CD14-positive monocyte (primary cell): Measurements from ENCODE around the gene BRIP1. TPM values are rescaled to one million over a fixed set of nuclear protein-coding genes. Genes with fewer than 3 reads are reported as not detected.
"Not testable (repeated sequence)": the region's sequence is repeated elsewhere in the genome, so short reads cannot be mapped to it uniquely, and the experiment has no call there.

Experiments used
- DNase-seq, 3 donors: peaks; one replicate each; pipeline ENCODE4 v3.0.0-alpha.2; 2011 to 2022
- H2AFZ ChIP-seq: 2 replicates; pipeline ENCODE4 v1.6.0; 2012; ENCODE audit warnings: mild to moderate bottlenecking, low read depth, low read length, inconsistent platforms; ENCODE audit not compliant: insufficient read depth, poor library complexity, severe bottlenecking
- H3K27ac ChIP-seq, 2 donors: 1 replicate in 1 of 2; 2 replicates in 1 of 2; pipeline ENCODE4 v1.5.1; 2012 to 2013; ENCODE audit warnings: low read length in 2 of 2, control low read depth in 1 of 2, inconsistent platforms in 1 of 2, low read depth in 1 of 2, mild to moderate bottlenecking in 1 of 2
- H3K27me3 ChIP-seq, 2 donors: one replicate each; pipeline versions ENCODE4 v1.6.0 to v1.6.1; 2011 to 2013; ENCODE audit warnings: low read length in 2 of 2; ENCODE audit not compliant: control insufficient read depth in 2 of 2, insufficient read depth in 2 of 2
- H3K36me3 ChIP-seq, 2 donors: replicated peaks in 1 of 2; 1 replicate in 1 of 2; 2 replicates in 1 of 2; pipeline versions ENCODE4 v1.5.1 to v1.6.1; 2012 to 2013; ENCODE audit warnings: low read length in 2 of 2, control low read depth in 1 of 2, inconsistent platforms in 1 of 2, mild to moderate bottlenecking in 1 of 2; ENCODE audit not compliant: insufficient read depth in 2 of 2, control insufficient read depth in 1 of 2
- H3K4me1 ChIP-seq, 2 donors: 1 replicate in 1 of 2; 2 replicates in 1 of 2; pipeline versions ENCODE4 v1.5.1 to v1.6.1; 2012 to 2013; ENCODE audit warnings: low read length in 2 of 2, control low read depth in 1 of 2, inconsistent platforms in 1 of 2, mild to moderate bottlenecking in 1 of 2, moderate library complexity in 1 of 2; ENCODE audit not compliant: insufficient read depth in 2 of 2, control insufficient read depth in 1 of 2
- H3K4me2 ChIP-seq: replicated peaks from 2 replicates; pipeline ENCODE3; 2012; ENCODE audit warnings: low read length, moderate library complexity, mild to moderate bottlenecking; ENCODE audit not compliant: poor library complexity, severe bottlenecking; ENCODE audit errors: extremely low read depth
- H3K4me3 ChIP-seq, 3 experiments: fragments of 200-600 bp in 1 of 3; sonication (generic) in 1 of 3; replicated peaks in 1 of 3; 1 replicate in 2 of 3; 2 replicates in 1 of 3; pipeline ENCODE4 v1.5.1; 2011 to 2013; ENCODE audit warnings: low read length in 3 of 3, mild to moderate bottlenecking in 3 of 3, control low read depth in 2 of 3, low read depth in 2 of 3, inconsistent platforms in 1 of 3, moderate library complexity in 1 of 3
- H3K79me2 ChIP-seq: 2 replicates; pipeline ENCODE4 v1.6.0; 2012; ENCODE audit warnings: mild to moderate bottlenecking, control low read depth, inconsistent platforms, low read length, moderate library complexity; ENCODE audit not compliant: insufficient read depth
- H3K9ac ChIP-seq: 2 replicates; pipeline ENCODE4 v1.6.0; 2017; ENCODE audit warnings: low read length, mild to moderate bottlenecking; ENCODE audit not compliant: insufficient read depth, poor library complexity, severe bottlenecking
- H3K9me3 ChIP-seq, 2 donors: replicated peaks in 1 of 2; 1 replicate in 1 of 2; 2 replicates in 1 of 2; pipeline versions ENCODE4 v1.5.1 to v1.6.1; 2012 to 2013; ENCODE audit warnings: low read length in 2 of 2, control low read depth in 1 of 2; ENCODE audit not compliant: control insufficient read depth in 1 of 2, insufficient read depth in 1 of 2
- H4K20me1 ChIP-seq: 2 replicates; pipeline ENCODE4 v1.6.0; 2012; ENCODE audit warnings: mild to moderate bottlenecking, low read length, control low read depth, moderate library complexity; ENCODE audit not compliant: insufficient read depth
- H3K27ac Mint-ChIP-seq, 7 donors: one replicate each; pipeline ENCODE4 v1.8.0; 2020; ENCODE audit warnings: mild to moderate bottlenecking in 7 of 7, mixed read lengths in 7 of 7, moderate library complexity in 6 of 7, inconsistent platforms in 2 of 7
- H3K27me3 Mint-ChIP-seq, 3 donors: one replicate each; pipeline ENCODE4 v1.8.0; 2021 to 2022; ENCODE audit warnings: low read depth in 3 of 3, mild to moderate bottlenecking in 3 of 3, mixed read lengths in 3 of 3, moderate library complexity in 3 of 3, inconsistent platforms in 1 of 3
- H3K36me3 Mint-ChIP-seq, 2 donors: one replicate each; pipeline ENCODE4 v1.8.0; 2020; ENCODE audit warnings: mixed read lengths in 2 of 2, inconsistent platforms in 1 of 2, mild to moderate bottlenecking in 1 of 2
- H3K4me1 Mint-ChIP-seq: one replicate; pipeline ENCODE4 v1.8.0; 2020; ENCODE audit warnings: mild to moderate bottlenecking, mixed read lengths
- H3K4me3 Mint-ChIP-seq, 2 donors: one replicate each; pipeline ENCODE4 v1.8.0; 2020; ENCODE audit warnings: mild to moderate bottlenecking in 2 of 2, mixed read lengths in 2 of 2, moderate library complexity in 1 of 2
- H3K9me3 Mint-ChIP-seq, 7 donors: one replicate each; pipeline ENCODE4 v1.8.0; 2020 to 2022; ENCODE audit warnings: mixed read lengths in 7 of 7, mild to moderate bottlenecking in 6 of 7, moderate library complexity in 6 of 7, inconsistent platforms in 2 of 7
- WGBS: methylation state at CpG from one replicate; pipeline ENCODE4 v1.1.5; 2013; ENCODE audit warnings: missing lambda C conversion rate; ENCODE audit not compliant: insufficient coverage; 5-methylcytosine and 5-hydroxymethylcytosine counted together
- intact Hi-C, 2 donors: fragments of 100-400 bp; cut with micrococcal nuclease; formaldehyde crosslinking; loops; one replicate each; pipeline versions ENCODE4 v1.15.0 to v1.15.1; 2023
- polyA plus RNA-seq, 3 donors: library from polyadenylated mRNA; depleted of rRNA in 1 of 3; unstranded in 2 of 3; stranded (reverse) in 1 of 3; fragments of 300-500 nt in 2 of 3; fragments of >200 nt in 1 of 3; fragmentation: Illumina TruSeq in 2 of 3; gene quantifications; 1 replicate in 2 of 3; 2 replicates in 1 of 3; pipeline ENCODE4 v1.2.3, GENCODE V29; 2012 to 2021
- TF ChIP-seq, protein P1 (sequence below): fragments of 200-600 bp; IDR thresholded peaks from one replicate; pipeline ENCODE4 v1.8.0; 2022; ENCODE audit warnings: antibody characterized with exemption, mild to moderate bottlenecking

Gene BRIP1
- polyA plus RNA-seq, 3 donors = 0.11 to 0.12 TPM; not detected in 1

DNA sequence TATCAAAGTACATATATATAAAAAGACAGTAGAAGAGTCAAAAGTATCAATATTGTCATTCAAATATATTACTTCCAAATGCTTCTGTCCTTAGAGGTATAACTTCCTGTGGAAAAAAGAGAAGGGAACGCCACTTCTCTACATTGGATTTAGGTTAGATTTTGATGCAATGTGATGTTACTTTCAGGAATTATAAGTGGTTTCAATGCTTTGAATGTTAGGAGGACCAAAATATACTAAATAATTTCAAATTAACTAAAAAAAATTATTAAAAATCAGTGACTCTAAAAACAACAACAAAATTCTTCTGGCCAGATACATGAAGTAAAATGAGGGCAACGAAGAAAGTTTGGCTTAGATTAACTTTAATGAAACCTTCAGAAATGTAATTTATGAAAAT, 88.0 kb downstream of the BRIP1 start:
- Histone ChIP-seq H3K27ac (no peak overlapping the region), H3K9ac (no peak overlapping the region), H2AFZ (no peak overlapping the region), H3K4me1 (no peaks in the 10 kb centered on the region), H3K79me2 (no peaks in the 10 kb centered on the region), H4K20me1 (no peaks in the 10 kb centered on the region), H3K4me2 (no peak overlapping the region), H3K4me3 (no peak overlapping the region), H3K27me3 (no peaks in the 10 kb centered on the region), H3K36me3 (peaks cover 2 to 14% of the 10 kb centered on the region in 2 donors), H3K9me3 (peaks cover 5 to 13% of the 10 kb centered on the region in 2 donors)
- H3K27ac Mint-ChIP-seq = no peak overlapping the region
- DNase-seq = no peak
- peaks cover 27 to 43% of the 10 kb centered on the region in 2 donors for H3K36me3 Mint-ChIP-seq
- no peak overlapping the region for H3K4me3 Mint-ChIP-seq
- TF ChIP-seq, protein P1, sequence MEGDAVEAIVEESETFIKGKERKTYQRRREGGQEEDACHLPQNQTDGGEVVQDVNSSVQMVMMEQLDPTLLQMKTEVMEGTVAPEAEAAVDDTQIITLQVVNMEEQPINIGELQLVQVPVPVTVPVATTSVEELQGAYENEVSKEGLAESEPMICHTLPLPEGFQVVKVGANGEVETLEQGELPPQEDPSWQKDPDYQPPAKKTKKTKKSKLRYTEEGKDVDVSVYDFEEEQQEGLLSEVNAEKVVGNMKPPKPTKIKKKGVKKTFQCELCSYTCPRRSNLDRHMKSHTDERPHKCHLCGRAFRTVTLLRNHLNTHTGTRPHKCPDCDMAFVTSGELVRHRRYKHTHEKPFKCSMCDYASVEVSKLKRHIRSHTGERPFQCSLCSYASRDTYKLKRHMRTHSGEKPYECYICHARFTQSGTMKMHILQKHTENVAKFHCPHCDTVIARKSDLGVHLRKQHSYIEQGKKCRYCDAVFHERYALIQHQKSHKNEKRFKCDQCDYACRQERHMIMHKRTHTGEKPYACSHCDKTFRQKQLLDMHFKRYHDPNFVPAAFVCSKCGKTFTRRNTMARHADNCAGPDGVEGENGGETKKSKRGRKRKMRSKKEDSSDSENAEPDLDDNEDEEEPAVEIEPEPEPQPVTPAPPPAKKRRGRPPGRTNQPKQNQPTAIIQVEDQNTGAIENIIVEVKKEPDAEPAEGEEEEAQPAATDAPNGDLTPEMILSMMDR = no peak
- H3K27me3 Mint-ChIP-seq = no peaks in the 10 kb centered on the region
- intact Hi-C loops = no loop called here
- H3K4me1 Mint-ChIP-seq = no peaks in the 10 kb centered on the region
- no CpG with 5 or more reads among the region's 2 CpGs for WGBS
- peaks cover 10 to 22% (median 19%) of the 10 kb centered on the region in 7 donors for H3K9me3 Mint-ChIP-seq

DNA sequence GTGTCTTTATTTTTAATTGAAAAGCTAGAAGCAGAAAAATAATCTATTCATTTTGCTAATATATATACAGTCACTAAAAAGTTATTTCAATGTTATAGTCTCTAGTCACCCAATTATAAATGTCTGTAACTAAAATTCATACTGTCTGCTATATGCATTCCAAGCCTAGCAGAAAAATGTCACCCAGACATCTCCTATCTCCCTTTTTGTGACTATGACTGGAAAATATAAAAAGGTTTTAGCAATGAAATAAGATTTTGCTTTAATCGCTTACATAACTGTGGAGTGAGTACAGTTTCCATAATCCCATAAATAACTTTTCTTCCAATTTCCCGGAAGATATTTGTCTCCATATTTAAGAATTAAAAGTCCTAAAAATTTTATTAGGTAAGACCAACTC, 88.6 kb downstream of the BRIP1 start:
- no peak overlapping the region for H2AFZ ChIP-seq
- H4K20me1 ChIP-seq = no peaks in the 10 kb centered on the region
- no peaks in the 10 kb centered on the region for H3K27me3 ChIP-seq
- H3K27me3 Mint-ChIP-seq = no peaks in the 10 kb centered on the region
- no peaks in the 10 kb centered on the region for H3K4me1 Mint-ChIP-seq
- H3K36me3 ChIP-seq = peaks cover 2 to 19% of the 10 kb centered on the region in 2 donors
- intact Hi-C loops = no loop called here
- H3K27ac Mint-ChIP-seq = no peak overlapping the region
- peaks cover 5 to 13% of the 10 kb centered on the region in 2 donors for H3K9me3 ChIP-seq
- H3K9me3 Mint-ChIP-seq = peaks cover 10 to 22% (median 19%) of the 10 kb centered on the region in 7 donors
- H3K4me2 ChIP-seq = no peak overlapping the region
- TF ChIP-seq, protein P1 = no peak
- no peaks in the 10 kb centered on the region for H3K4me1 ChIP-seq
- DNase-seq = no peak
- no peak overlapping the region for H3K4me3 Mint-ChIP-seq
- H3K79me2 ChIP-seq = no peaks in the 10 kb centered on the region
- peaks cover 27 to 46% of the 10 kb centered on the region in 2 donors for H3K36me3 Mint-ChIP-seq
- H3K4me3 ChIP-seq = no peak overlapping the region
- no CpG with 5 or more reads among the region's 2 CpGs for WGBS
- no peak overlapping the region for H3K9ac ChIP-seq
- no peak overlapping the region for H3K27ac ChIP-seq

DNA sequence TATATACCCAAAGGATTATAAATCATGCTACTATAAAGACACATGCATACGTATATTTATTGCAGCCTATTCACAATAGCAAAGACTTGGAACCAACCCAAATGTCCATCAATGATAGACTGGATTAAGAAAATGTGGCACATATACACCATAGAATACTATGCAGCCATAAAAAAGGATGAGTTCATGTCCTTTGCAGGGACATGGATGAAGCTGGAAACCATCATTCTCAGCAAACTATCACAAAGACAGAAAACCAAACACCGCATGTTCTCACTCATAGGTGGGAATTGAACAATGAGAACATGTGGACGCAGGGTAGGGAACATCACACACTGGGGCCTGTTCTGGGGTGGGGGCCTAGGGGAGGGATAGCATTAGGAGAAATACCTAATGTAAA, 89.2 kb downstream of the BRIP1 start:
- H3K27me3 Mint-ChIP-seq, H3K4me3 ChIP-seq, H2AFZ ChIP-seq, DNase-seq, H3K9ac ChIP-seq, H3K4me1 Mint-ChIP-seq, H3K4me3 Mint-ChIP-seq, H3K4me2 ChIP-seq, H3K27ac ChIP-seq, intact Hi-C loops, H3K27ac Mint-ChIP-seq, H3K27me3 ChIP-seq, H3K4me1 ChIP-seq, H4K20me1 ChIP-seq, H3K79me2 ChIP-seq: not testable (repeated sequence)
- Histone ChIP-seq H3K9me3 (peaks cover 5 to 13% of the 10 kb centered on the region in 2 donors), H3K36me3 (peaks cover 2 to 22% of the 10 kb centered on the region in 2 donors)
- Mint-ChIP-seq H3K9me3 (peaks cover 10 to 22% (median 19%) of the 10 kb centered on the region in 7 donors), H3K36me3 (peaks cover 31 to 50% of the 10 kb centered on the region in 2 donors)
- WGBS = 100% methylated on average over 1 of the region's 3 CpGs
